H1 (cell line): Measurements from ENCODE around the gene DDR1. TPM values are rescaled to one million over a fixed set of nuclear protein-coding genes. Genes with fewer than 3 reads are reported as not detected.

Experiments used
- CTCF ChIA-PET: fragments of 300-600 bp; sonication (Branson Sonifier 250); formaldehyde crosslinking; loops from one replicate; lab custom pipeline; 2021; ENCODE audit not compliant: partially characterized antibody; lab: Charles Lee
- POLR2A ChIA-PET: fragments of 300-600 bp; sonication (Branson Sonifier 250); formaldehyde crosslinking; loops from one replicate; lab custom pipeline; 2021; ENCODE audit warnings: inconsistent platforms; ENCODE audit not compliant: partially characterized antibody; lab: Charles Lee
- DNase-seq, 2 experiments: peaks; one replicate each; pipeline versions ENCODE4 v3.0.0 to v3.0.0-alpha.2; 2010 to 2022; ENCODE audit warnings: low spot score in 2 of 2, low read depth in 1 of 2, mixed read lengths in 1 of 2
- FAIRE-seq: peaks from 2 replicates; lab custom pipeline; 2011; peaks lifted over from hg19 to GRCh38; lab: Jason Lieb, UNC
- H2AFZ ChIP-seq: 2 replicates; pipeline ENCODE4 v1.8.1; 2012; ENCODE audit warnings: low read length, inconsistent platforms
- H2AK5ac ChIP-seq: 2 replicates; pipeline ENCODE4 v1.6.1; 2013; ENCODE audit warnings: low read depth, low read length
- H2BK120ac ChIP-seq: replicated peaks from 2 replicates; pipeline ENCODE3; 2013; ENCODE audit warnings: low read depth, low read length, inconsistent platforms
- H2BK12ac ChIP-seq: 2 replicates; pipeline ENCODE4 v1.6.1; 2013; ENCODE audit warnings: low read depth, low read length
- H2BK15ac ChIP-seq: 2 replicates; pipeline ENCODE4 v1.6.1; 2013; ENCODE audit warnings: low read length
- H2BK20ac ChIP-seq: 2 replicates; pipeline ENCODE4 v1.6.1; 2013; ENCODE audit warnings: low read length
- H2BK5ac ChIP-seq: 2 replicates; pipeline ENCODE4 v1.6.1; 2013; ENCODE audit warnings: low read depth, low read length
- H3K14ac ChIP-seq: 2 replicates; pipeline ENCODE4 v1.6.1; 2013; ENCODE audit warnings: inconsistent platforms; ENCODE audit not compliant: insufficient read length
- H3K18ac ChIP-seq: 2 replicates; pipeline ENCODE4 v1.6.1; 2013; ENCODE audit warnings: low read length; ENCODE audit errors: extremely low read depth
- H3K23ac ChIP-seq: 2 replicates; pipeline ENCODE4 v1.6.1; 2013; ENCODE audit warnings: inconsistent platforms; ENCODE audit not compliant: insufficient read length
- H3K23me2 ChIP-seq: 2 replicates; pipeline ENCODE4 v1.6.1; 2013; ENCODE audit warnings: low read depth, low read length
- H3K27ac ChIP-seq: 2 replicates; pipeline ENCODE4 v1.6.1; 2011; ENCODE audit warnings: low read depth, low read length, inconsistent platforms
- H3K27me3 ChIP-seq, 4 experiments: replicated peaks in 1 of 4; 1 replicate in 1 of 4; 2 replicates in 3 of 4; pipeline versions ENCODE4 v1.6.1 to v1.8.1; 2011 to 2013; ENCODE audit warnings: low read length in 3 of 4, mild to moderate bottlenecking in 3 of 4, inconsistent platforms in 2 of 4, mixed read lengths in 2 of 4, moderate library complexity in 1 of 4; ENCODE audit not compliant: control insufficient read depth in 3 of 4, insufficient read depth in 3 of 4; ENCODE audit errors: extremely low read depth in 1 of 4
- H3K36me3 ChIP-seq, 4 experiments: 2 replicates each; pipeline versions ENCODE4 v1.6.1 to v1.8.1; 2011 to 2013; ENCODE audit warnings: mild to moderate bottlenecking in 4 of 4, low read length in 3 of 4, moderate library complexity in 2 of 4, control low read depth in 1 of 4, inconsistent platforms in 1 of 4; ENCODE audit not compliant: insufficient read depth in 4 of 4, control insufficient read depth in 2 of 4
- H3K4ac ChIP-seq: replicated peaks from 2 replicates; pipeline ENCODE3; 2013; ENCODE audit warnings: low read length, low read depth, mixed read lengths, inconsistent platforms; ENCODE audit not compliant: insufficient read length
- H3K4me1 ChIP-seq, 4 experiments: replicated peaks in 1 of 4; 1 replicate in 1 of 4; 2 replicates in 3 of 4; pipeline versions ENCODE4 v1.6.1 to v1.8.1; 2011 to 2013; ENCODE audit warnings: low read length in 3 of 4, inconsistent platforms in 2 of 4, mixed read lengths in 1 of 4; ENCODE audit not compliant: insufficient read depth in 4 of 4, control insufficient read depth in 3 of 4
- H3K4me2 ChIP-seq, 2 experiments: 2 replicates each; pipeline versions ENCODE4 v1.6.1 to v1.8.1; 2011 to 2013; ENCODE audit warnings: low read depth in 2 of 2, low read length in 2 of 2, control low read depth in 1 of 2, inconsistent platforms in 1 of 2, mild to moderate bottlenecking in 1 of 2; ENCODE audit not compliant: insufficient read depth in 1 of 2
- H3K4me3 ChIP-seq, 4 experiments: fragments of 200-600, 300-600 bp in 1 of 4; sonication (generic), shearing (Covaris generic), sonication (Bioruptor Twin) in 1 of 4; 2 replicates each; pipeline versions ENCODE4 v1.5.1 to v1.8.1; 2011 to 2016; ENCODE audit warnings: low read length in 4 of 4, low read depth in 3 of 4, control low read depth in 2 of 4, inconsistent platforms in 2 of 4, mild to moderate bottlenecking in 2 of 4, mixed read lengths in 1 of 4, moderate library complexity in 1 of 4; ENCODE audit not compliant: insufficient read depth in 2 of 4; ENCODE audit errors: extremely low read depth in 1 of 4
- H3K56ac ChIP-seq: replicated peaks from 2 replicates; pipeline ENCODE3; 2013; ENCODE audit warnings: low read depth, mild to moderate bottlenecking, mixed read lengths, low read length, inconsistent platforms; ENCODE audit not compliant: insufficient read length
- H3K79me1 ChIP-seq: 2 replicates; pipeline ENCODE4 v1.6.1; 2013; ENCODE audit warnings: low read depth, low read length, control low read depth
- H3K79me2 ChIP-seq, 2 experiments: 2 replicates each; pipeline versions ENCODE4 v1.6.1 to v1.8.1; 2012 to 2013; ENCODE audit warnings: low read length in 2 of 2, mild to moderate bottlenecking in 2 of 2, inconsistent platforms in 1 of 2; ENCODE audit not compliant: insufficient read depth in 2 of 2, control insufficient read depth in 1 of 2
- H3K9ac ChIP-seq, 4 experiments: replicated peaks in 1 of 4; 1 replicate in 1 of 4; 2 replicates in 3 of 4; pipeline versions ENCODE4 v1.6.1 to v1.8.1; 2011 to 2013; ENCODE audit warnings: low read depth in 3 of 4, low read length in 3 of 4, control low read depth in 2 of 4, mild to moderate bottlenecking in 2 of 4, moderate library complexity in 2 of 4, inconsistent platforms in 1 of 4; ENCODE audit errors: extremely low read depth in 1 of 4
- H3K9me3 ChIP-seq, 2 experiments: 2 replicates each; pipeline versions ENCODE4 v1.6.1 to v1.8.1; 2012 to 2013; ENCODE audit warnings: mild to moderate bottlenecking in 2 of 2, moderate library complexity in 2 of 2, control low read depth in 1 of 2, inconsistent platforms in 1 of 2, low read depth in 1 of 2, low read length in 1 of 2, mixed read lengths in 1 of 2; ENCODE audit not compliant: insufficient read depth in 2 of 2
- H4K20me1 ChIP-seq, 2 experiments: replicated peaks in 1 of 2; 2 replicates each; pipeline versions ENCODE3 to v1.8.1; 2011 to 2013; ENCODE audit warnings: inconsistent platforms in 2 of 2, low read length in 2 of 2, mild to moderate bottlenecking in 1 of 2; ENCODE audit not compliant: insufficient read depth in 2 of 2, control insufficient read depth in 1 of 2
- H4K5ac ChIP-seq: 2 replicates; pipeline ENCODE4 v1.6.1; 2013; ENCODE audit warnings: low read length, low read depth, mixed read lengths, inconsistent platforms; ENCODE audit not compliant: insufficient read length
- H4K8ac ChIP-seq: 2 replicates; pipeline ENCODE4 v1.8.0; 2013; ENCODE audit warnings: mild to moderate bottlenecking, moderate library complexity, low read length, inconsistent platforms; ENCODE audit not compliant: insufficient read depth; ENCODE audit errors: extremely low read depth
- H4K91ac ChIP-seq: replicated peaks from 2 replicates; pipeline ENCODE3; 2013; ENCODE audit warnings: low read length, mixed read lengths, inconsistent platforms; ENCODE audit not compliant: insufficient read length
- CTCF ChIP-seq, 3 experiments: IDR thresholded peaks; 1 replicate in 2 of 3; 2 replicates in 1 of 3; pipeline versions ENCODE4 v1.5.1 to v1.6.1; 2011; ENCODE audit warnings: low read length in 3 of 3, mild to moderate bottlenecking in 3 of 3, inconsistent platforms in 2 of 3, low read depth in 1 of 3, moderate library complexity in 1 of 3; ENCODE audit not compliant: insufficient read depth in 1 of 3; ENCODE audit errors: control extremely low read depth in 1 of 3
- EP300 ChIP-seq, 2 experiments: IDR thresholded peaks; 1 replicate in 1 of 2; 2 replicates in 1 of 2; pipeline ENCODE4 v1.6.1; 2011 to 2012; ENCODE audit warnings: low read depth in 2 of 2, low read length in 2 of 2, mild to moderate bottlenecking in 2 of 2, borderline replicate concordance in 1 of 2, inconsistent platforms in 1 of 2, moderate library complexity in 1 of 2
- KDM1A ChIP-seq: fragments of 200-600, 300-600 bp; sonication (generic); IDR thresholded peaks from 2 replicates; pipeline ENCODE4 v1.7.1; 2016; ENCODE audit warnings: mild to moderate bottlenecking, low read length, borderline replicate concordance
- NRF1 ChIP-seq: IDR thresholded peaks from 2 replicates; pipeline ENCODE4 v1.6.1; 2011; ENCODE audit warnings: mild to moderate bottlenecking, low read depth, low read length, improper control_type of control experiment
- SAP30 ChIP-seq: fragments of 300-600 bp; sonication (generic); IDR thresholded peaks from 2 replicates; pipeline ENCODE4 v1.7.1; 2012; ENCODE audit warnings: low read length, moderate library complexity, mild to moderate bottlenecking, inconsistent platforms; ENCODE audit not compliant: insufficient read depth, insufficient replicate concordance
- SP1 ChIP-seq: IDR thresholded peaks from 2 replicates; pipeline ENCODE4 v1.6.1; 2011; ENCODE audit warnings: low read depth, low read length
- WGBS, 2 experiments: shearing (Covaris generic) in 1 of 2; methylation state at CpG; one replicate each; pipeline versions ENCODE4 v1.1.6 to v1.1.7; 2013 to 2015; ENCODE audit warnings: low lambda C conversion rate in 2 of 2, mixed read lengths in 2 of 2, inconsistent platforms in 1 of 2, low coverage in 1 of 2, missing lambda C conversion rate in 1 of 2; ENCODE audit not compliant: insufficient replicate concordance in 2 of 2, insufficient coverage in 1 of 2, insufficient read length in 1 of 2; ENCODE audit errors: extremely low coverage in 1 of 2, missing lambda C conversion rate in 1 of 2; 5-methylcytosine and 5-hydroxymethylcytosine counted together
- polyA plus RNA-seq, 7 experiments: library from polyadenylated mRNA; depleted of rRNA in 3 of 7; stranded (reverse) in 5 of 7; unstranded in 2 of 7; fragments of >200 nt in 5 of 7; fragments of 200-250 nt in 2 of 7; gene quantifications; 1 replicate in 5 of 7; 2 replicates in 1 of 7; 4 replicates in 1 of 7; pipeline versions ENCODE4 v1.2.1 to v1.2.3, GENCODE V29; 2011 to 2013; ENCODE audit warnings: missing spikeins in 2 of 7, mixed read lengths in 2 of 7
- total RNA-seq: library from RNA; stranded (reverse); fragmentation: NEBNext Ultra II Directional; extraction: Animal tissue kit (Norgen Biotek cat#: 25700); gene quantifications from 2 replicates; pipeline ENCODE4 v1.2.1, GENCODE V29; 2021

The DDR1 gene
- total and polyA plus RNA-seq, 2 of the 8 experiments (the other 6 are each of a cell fraction or from before 2014, with no cell fraction given), result 99.4 to 181 TPM

DNA sequence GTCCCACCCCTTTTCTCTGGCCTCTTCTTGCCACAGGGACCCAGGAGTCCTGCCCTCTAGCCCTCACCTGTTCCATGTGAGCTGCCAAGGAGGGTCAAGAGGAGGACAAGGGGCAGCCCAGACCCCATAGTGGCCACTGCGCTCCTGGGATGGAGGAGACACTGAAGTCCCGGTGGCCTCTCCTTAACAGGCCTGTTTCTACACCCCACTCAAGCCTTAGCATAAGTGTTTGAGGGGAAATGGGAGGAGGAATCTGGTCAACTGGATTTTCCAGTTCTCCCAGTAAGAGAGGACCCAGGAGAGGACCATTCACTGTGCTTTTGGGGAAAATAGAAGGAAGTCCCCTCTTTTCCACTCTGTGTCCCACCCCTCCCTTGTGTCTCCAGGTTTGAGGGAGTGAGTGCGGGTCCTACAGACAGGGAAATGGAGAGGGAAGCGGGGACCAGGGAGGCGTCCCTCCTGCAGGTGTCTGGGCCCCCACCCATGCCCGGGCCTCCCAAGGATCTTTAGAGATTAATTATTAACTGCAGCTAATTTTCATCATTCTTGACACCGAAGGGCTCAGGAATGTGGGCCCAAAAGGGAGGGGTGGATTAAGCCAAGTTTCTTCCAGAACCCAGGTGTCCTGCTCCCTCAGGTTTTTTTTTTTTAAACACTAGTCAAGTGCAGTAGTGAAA lies 47.8 kb downstream of the DDR1 start, which contains the start of gene SFTA2:
Gene SFTA2, minus strand, starts transcription at position 202 of the 677 bp plus-strand sequence. Its CDS starts 74 bp downstream, at position 128.
- no peak within 1 kb of the TSS for H3K23ac ChIP-seq
- H2AK5ac ChIP-seq, result no peak within 1 kb of the TSS; the same call in 1 of the 2 replicates
- H3K4me1 ChIP-seq, result 0 out of 7 replicates have a peak, but pooled peaks cover 0 to 3% (median 0%) of the 10 kb centered on the region in 4 experiments
- H3K18ac ChIP-seq, result no peak within 1 kb of the TSS
- H3K9me3 ChIP-seq, result peaks cover 0 to 6% of the 10 kb centered on the region in 2 experiments; a peak in 2 of 4 replicates
- no peaks in the 10 kb centered on the region for H3K79me1 ChIP-seq
- DNase-seq (no peak), FAIRE-seq (no peak)
- no peak within 1 kb of the TSS for H3K4me3 ChIP-seq
- 0 out of 2 replicates have a peak, but pooled peaks cover 4% of the 10 kb centered on the region for H3K23me2 ChIP-seq
- H3K79me2 ChIP-seq, result no peaks in the 10 kb centered on the region
- H2BK15ac ChIP-seq, result 0 out of 2 replicates have a peak within 1 kb of the TSS, but pooled peaks have one; percentile 61
- H4K20me1 ChIP-seq, result no peaks in the 10 kb centered on the region
- 85% methylated on average over 7 of the region's 7 CpGs; no CpG with 5 or more reads in 1 of the 2 experiments for WGBS, 2 experiments
- H3K14ac ChIP-seq, result no peak within 1 kb of the TSS
- no peak within 1 kb of the TSS for H2AFZ ChIP-seq
- no peak within 1 kb of the TSS for H2BK120ac ChIP-seq
- H2BK20ac ChIP-seq, result no peak within 1 kb of the TSS
- no peak within 1 kb of the TSS for H3K56ac ChIP-seq
- no peak within 1 kb of the TSS for H2BK12ac ChIP-seq
- ChIA-PET CTCF (interaction anchor here (0.6 to 4.2 kb wide), 10 partner anchors 10 to 772 kb away, joined by 3 to 18 read pairs (median 4); no protein-coding TSS in a partner anchor), POLR2A (interaction anchor here (0.6 to 1.2 kb wide), 4 partner anchors 15 to 165 kb away, joined by 3 to 4 read pairs (median 3); no protein-coding TSS in a partner anchor)
- 0 out of 2 replicates have a peak within 1 kb of the TSS, but pooled peaks have one; percentile 13 for H2BK5ac ChIP-seq
- H3K4ac ChIP-seq, result no peak within 1 kb of the TSS
- no peak within 1 kb of the TSS for H4K5ac ChIP-seq
- no peak within 1 kb of the TSS for H3K4me2 ChIP-seq
- no peak within 1 kb of the TSS for H3K27ac ChIP-seq
- no peaks in the 10 kb centered on the region for H3K27me3 ChIP-seq
- H4K8ac ChIP-seq, result no peak within 1 kb of the TSS
- no peak within 1 kb of the TSS for H4K91ac ChIP-seq
- H3K36me3 ChIP-seq, result peaks cover 0 to 3% (median 1%) of the 10 kb centered on the region in 4 experiments; a peak in 3 of 8 replicates
- no peak within 1 kb of the TSS for H3K9ac ChIP-seq
- TF ChIP-seq EP300 (IDR thresholded peaks at IDR 0.05; ENCODE audit: borderline replicate concordance in 1 of 2, low read depth in 2 of 2, low read length in 2 of 2), result no peak
- no peak for TF ChIP-seq KDM1A
- TF ChIP-seq CTCF (IDR thresholded peaks at IDR 0.05; ENCODE audit: control extremely low read depth in 1 of 3, insufficient read depth in 1 of 3, low read depth in 1 of 3, low read length in 3 of 3), result no peak
- no peak for TF ChIP-seq SAP30
- no peak for TF ChIP-seq SP1
- TF ChIP-seq NRF1, result no peak
